Fibroblast of skin of left biceps (primary cell): ENCODE measurements around the gene TMBIM6.
"Not testable (repeated sequence)": the region's sequence is repeated elsewhere in the genome, so short reads cannot be mapped to it uniquely, and the experiment has no call there.

ENCODE experiments used
- DNase-seq, 2 experiments: peaks; one replicate each; pipeline ENCODE4 v3.0.0-alpha.2; 2013; ENCODE audit warnings: low read depth in 2 of 2

TMBIM6 gene

GRCh38 chr12:49776858-49777257, 35.5 kb downstream of the TMBIM6 start:
- no peak for DNase-seq

GRCh38 chr12:49777341-49777740, 36.0 kb downstream of the TMBIM6 start:
- DNase-seq, result no peak

- no peak for DNase-seq
Measured at GRCh38 chr12:49777800-49778748, 36.7 kb downstream of the TMBIM6 start.

- DNase-seq, result no peak
Measured at GRCh38 chr12:49779581-49779980, 38.2 kb downstream of the TMBIM6 start.

GRCh38 chr12:49780914-49781313, 39.6 kb downstream of the TMBIM6 start:
- DNase-seq, result not testable (repeated sequence)

GRCh38 chr12:49783917-49784676, 42.7 kb downstream of the TMBIM6 start:
- peak in 1 of 2 experiments; percentile 12 for DNase-seq

GRCh38 chr12:49784756-49785409, 43.5 kb downstream of the TMBIM6 start:
- no peak for DNase-seq

GRCh38 chr12:49787672-49788071, 46.3 kb downstream of the TMBIM6 start:
- no peak for DNase-seq

GRCh38 chr12:49789992-49790391, 48.6 kb downstream of the TMBIM6 start:
- DNase-seq, result no peak

GRCh38 chr12:49790741-49791555, 49.6 kb downstream of the TMBIM6 start:
- DNase-seq, result no peak

- no peak for DNase-seq
Measured at GRCh38 chr12:49791700-49792099, 50.3 kb downstream of the TMBIM6 start.

GRCh38 chr12:49792181-49792970, 51.0 kb downstream of the TMBIM6 start:
- no peak for DNase-seq

- DNase-seq, result no peak
Measured at GRCh38 chr12:49792976-49793580, 51.7 kb downstream of the TMBIM6 start.

GRCh38 chr12:49793620-49794019, 52.3 kb downstream of the TMBIM6 start:
- no peak for DNase-seq

GRCh38 chr12:49794021-49794420, 52.7 kb downstream of the TMBIM6 start:
- DNase-seq, result no peak

GRCh38 chr12:49794811-49795653, 53.7 kb downstream of the TMBIM6 start:
- DNase-seq, result no peak

GRCh38 chr12:49795654-49796105, 54.3 kb downstream of the TMBIM6 start:
- no peak for DNase-seq

- DNase-seq, result no peak
Measured at GRCh38 chr12:49796155-49796554, 54.8 kb downstream of the TMBIM6 start.
